Skeletal muscle satellite cell (primary cell): ENCODE results near the gene TRIM47.

ENCODE experiments used
- H3K27me3 ChIP-seq: 2 replicates; pipeline ENCODE4 v1.7.0; 2013; ENCODE audit warnings: low read length; ENCODE audit not compliant: control insufficient read depth, insufficient read depth
- H3K36me3 ChIP-seq: 2 replicates; pipeline ENCODE4 v1.7.0; 2013; ENCODE audit warnings: mild to moderate bottlenecking, control low read depth, low read length; ENCODE audit not compliant: insufficient read depth
- H3K4me1 ChIP-seq: 2 replicates; pipeline ENCODE4 v1.7.0; 2013; ENCODE audit warnings: low read length; ENCODE audit not compliant: control insufficient read depth, insufficient read depth
- H3K4me2 ChIP-seq: 2 replicates; pipeline ENCODE4 v1.7.0; 2013; ENCODE audit warnings: mild to moderate bottlenecking, low read length
- H3K4me3 ChIP-seq: 2 replicates; pipeline ENCODE4 v1.7.0; 2013; ENCODE audit warnings: low read length
- H3K9ac ChIP-seq: 2 replicates; pipeline ENCODE4 v1.7.0; 2013; ENCODE audit warnings: mild to moderate bottlenecking, low read depth, low read length, moderate library complexity
- H3K9me3 ChIP-seq: replicated peaks from 2 replicates; pipeline ENCODE4 v1.7.0; 2013; ENCODE audit warnings: mild to moderate bottlenecking, control low read depth, low read length

Gene TRIM47

DNA sequence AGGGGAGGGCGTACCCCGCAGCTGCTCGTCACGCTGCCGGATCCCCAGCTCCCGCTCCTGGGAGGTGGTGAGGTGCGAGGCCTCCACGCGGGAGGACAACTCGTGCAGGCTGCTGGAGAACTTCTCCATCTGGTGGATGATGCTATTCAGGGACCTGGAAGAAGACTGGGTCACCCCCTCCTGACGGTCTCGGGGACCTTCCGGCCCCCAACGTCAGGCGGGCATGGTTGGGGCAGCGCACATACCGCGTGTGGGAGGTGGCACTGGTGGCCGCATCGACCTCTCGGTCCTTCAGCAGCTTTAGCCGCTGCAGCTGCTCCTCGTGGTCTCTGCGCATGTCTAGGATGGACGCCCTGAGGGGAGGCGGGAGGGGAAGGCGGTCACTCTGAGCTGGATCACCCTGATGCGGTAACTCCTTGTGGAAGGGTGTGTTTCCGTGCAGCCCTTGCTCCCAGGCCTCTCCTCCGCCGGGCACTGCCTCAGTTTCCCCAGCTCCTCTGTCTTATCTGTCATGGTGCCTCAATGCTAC, 39.6 kb upstream of the TRIM47 start:
- Histone ChIP-seq H3K4me2 (no peak overlapping the region), H3K4me1 (no peaks in the 10 kb centered on the region), H3K4me3 (no peak overlapping the region), H3K9ac (no peak overlapping the region), H3K27me3 (no peaks in the 10 kb centered on the region), H3K36me3 (peaks cover 11% of the 10 kb centered on the region), H3K9me3 (no peaks in the 10 kb centered on the region)

DNA sequence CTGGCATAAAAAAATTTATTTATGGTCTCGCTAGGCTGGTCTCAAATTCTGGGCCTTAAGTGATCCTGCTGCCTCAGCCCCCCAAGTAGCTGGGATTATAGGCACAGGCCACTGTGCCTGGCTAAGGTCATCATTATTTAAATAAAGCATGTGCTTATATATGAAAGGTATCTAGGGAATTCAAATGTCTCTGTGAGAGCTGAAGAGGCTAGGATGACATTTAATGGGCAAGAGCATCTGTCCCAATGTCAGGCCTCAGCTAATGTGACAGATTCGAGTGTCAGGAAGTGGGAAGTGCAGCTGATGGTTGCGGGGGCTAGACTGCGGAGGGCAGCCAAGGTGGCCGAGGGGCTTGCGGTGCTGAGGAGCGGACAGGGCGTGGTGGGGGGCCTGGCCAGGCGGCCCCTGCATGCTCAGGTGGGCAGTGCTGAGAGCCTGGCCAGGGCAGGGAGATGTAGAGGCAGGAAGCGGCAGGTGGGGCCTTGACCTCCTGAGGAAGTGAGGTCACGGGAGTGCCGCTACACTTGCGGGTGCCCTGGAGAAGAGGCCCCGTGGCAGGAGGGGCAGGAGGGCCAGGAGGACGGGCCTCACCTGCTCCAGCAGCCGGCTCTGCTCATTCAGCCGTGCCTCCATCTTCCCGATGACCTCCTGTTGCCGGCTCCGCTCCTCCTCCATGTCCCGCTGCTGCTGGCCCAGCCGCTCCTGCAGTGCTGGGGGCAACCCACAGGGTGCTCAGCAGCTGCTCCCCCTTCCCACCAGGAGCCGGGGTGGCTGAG, 38.9 kb upstream of the TRIM47 start:
- no peak overlapping the region for H3K9ac ChIP-seq
- H3K4me2 ChIP-seq, result no peak overlapping the region

DNA sequence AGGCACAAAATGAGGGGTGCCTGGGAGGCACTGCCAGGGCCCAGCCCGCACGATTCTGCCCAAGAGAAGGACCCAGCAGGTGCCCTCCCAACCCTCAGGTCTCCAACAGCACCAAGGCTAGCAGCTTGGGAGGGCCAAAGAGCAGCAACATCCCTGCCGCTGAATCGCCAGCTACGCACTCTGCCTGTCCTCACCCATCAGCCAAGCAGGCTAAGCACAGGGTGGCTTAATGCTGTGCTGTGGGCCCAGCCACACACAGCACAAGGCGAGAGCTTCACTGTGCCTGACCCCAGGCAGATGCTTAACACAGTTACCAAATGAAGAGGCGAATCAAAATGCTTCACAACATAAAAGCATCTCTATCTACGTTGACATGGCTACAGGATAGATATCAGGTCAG, 36.9 kb upstream of the TRIM47 start:
- Histone ChIP-seq H3K4me1 (no peaks in the 10 kb centered on the region), H3K4me2 (no peak overlapping the region), H3K9me3 (no peaks in the 10 kb centered on the region), H3K36me3 (peaks cover 9% of the 10 kb centered on the region), H3K4me3 (no peak overlapping the region), H3K9ac (no peak overlapping the region), H3K27me3 (no peaks in the 10 kb centered on the region)

More for the DNA sequence above, 38.9 kb upstream of the TRIM47 start:
- Histone ChIP-seq H3K36me3 (peaks cover 9% of the 10 kb centered on the region), H3K9me3 (no peaks in the 10 kb centered on the region), H3K27me3 (no peaks in the 10 kb centered on the region), H3K4me1 (no peaks in the 10 kb centered on the region), H3K4me3 (no peak overlapping the region)

- H3K4me3 ChIP-seq, result no peak overlapping the region
- H3K9ac ChIP-seq, result no peak overlapping the region
- H3K4me2 ChIP-seq, result no peak overlapping the region
- H3K4me1 ChIP-seq, result no peaks in the 10 kb centered on the region
- H3K9me3 ChIP-seq, result no peaks in the 10 kb centered on the region
- peaks cover 9% of the 10 kb centered on the region for H3K36me3 ChIP-seq
- H3K27me3 ChIP-seq, result no peaks in the 10 kb centered on the region
These were observed 36.4 kb upstream of the TRIM47 start for GRCh38 chr17:75914643-75915267.

GRCh38 chr17:75913537-75914210, 35.3 kb upstream of the TRIM47 start:
- Histone ChIP-seq H3K27me3 (no peaks in the 10 kb centered on the region), H3K36me3 (peaks cover 5% of the 10 kb centered on the region)

DNA sequence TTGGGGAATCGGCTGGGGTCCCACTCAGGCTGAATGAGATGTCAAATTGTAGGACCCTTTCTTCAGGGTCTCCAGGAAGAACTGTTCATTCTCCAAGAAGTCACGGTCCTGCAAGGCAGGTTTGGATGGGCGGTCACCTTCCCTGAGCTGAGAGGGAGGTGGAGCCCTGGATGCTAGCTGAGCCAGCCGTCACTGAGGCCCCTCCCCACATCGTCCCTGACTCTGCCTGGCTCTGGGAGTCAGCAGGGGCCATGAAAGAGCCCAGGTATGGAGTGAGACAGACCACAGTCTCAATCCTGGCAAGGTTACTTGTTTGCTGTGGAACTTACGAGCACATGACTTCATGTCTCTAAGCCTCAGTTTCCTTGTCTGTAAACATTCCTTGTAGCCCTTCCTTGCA, 32.3 kb upstream of the TRIM47 start:
- H3K27me3 ChIP-seq, result no peaks in the 10 kb centered on the region
- no peaks in the 10 kb centered on the region for H3K9me3 ChIP-seq
- peaks cover 5% of the 10 kb centered on the region for H3K36me3 ChIP-seq
- no peak overlapping the region for H3K4me3 ChIP-seq
- no peak overlapping the region for H3K9ac ChIP-seq
- H3K4me1 ChIP-seq, result no peaks in the 10 kb centered on the region
- no peak overlapping the region for H3K4me2 ChIP-seq

More at GRCh38 chr17:75913537-75914210, 35.3 kb upstream of the TRIM47 start:
- H3K9ac ChIP-seq, result no peak overlapping the region
- H3K4me3 ChIP-seq, result no peak overlapping the region
- H3K4me2 ChIP-seq, result no peak overlapping the region
- no peaks in the 10 kb centered on the region for H3K9me3 ChIP-seq
- no peaks in the 10 kb centered on the region for H3K4me1 ChIP-seq

DNA sequence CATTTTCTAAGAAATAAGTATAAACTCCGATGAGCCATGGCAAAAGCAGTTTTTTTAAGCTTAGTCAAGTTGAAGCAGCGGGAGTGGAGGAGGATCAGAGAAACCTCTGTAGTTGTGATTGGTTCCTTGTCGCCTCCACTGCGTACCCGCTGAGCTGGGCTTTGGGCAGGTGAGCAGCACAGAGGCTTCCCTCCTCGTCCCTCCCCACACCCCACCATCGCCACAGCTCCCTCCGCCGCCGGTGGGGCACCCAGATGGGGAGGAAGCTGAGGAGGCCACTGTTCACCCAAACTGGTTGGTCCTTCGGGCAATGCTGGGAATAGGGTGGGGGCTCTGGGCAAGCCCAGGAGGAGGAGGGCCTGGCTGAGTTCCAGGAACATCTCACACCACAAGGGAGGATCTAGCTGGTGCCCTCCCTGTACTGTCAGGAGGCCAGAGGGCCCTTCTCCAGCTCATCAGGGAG, 31.5 kb upstream of the TRIM47 start:
- Histone ChIP-seq H3K4me3 (no peak overlapping the region), H3K27me3 (no peaks in the 10 kb centered on the region), H3K4me1 (peaks cover 2% of the 10 kb centered on the region), H3K36me3 (peaks cover 5% of the 10 kb centered on the region), H3K9ac (no peak overlapping the region), H3K4me2 (no peak overlapping the region), H3K9me3 (no peaks in the 10 kb centered on the region)

DNA sequence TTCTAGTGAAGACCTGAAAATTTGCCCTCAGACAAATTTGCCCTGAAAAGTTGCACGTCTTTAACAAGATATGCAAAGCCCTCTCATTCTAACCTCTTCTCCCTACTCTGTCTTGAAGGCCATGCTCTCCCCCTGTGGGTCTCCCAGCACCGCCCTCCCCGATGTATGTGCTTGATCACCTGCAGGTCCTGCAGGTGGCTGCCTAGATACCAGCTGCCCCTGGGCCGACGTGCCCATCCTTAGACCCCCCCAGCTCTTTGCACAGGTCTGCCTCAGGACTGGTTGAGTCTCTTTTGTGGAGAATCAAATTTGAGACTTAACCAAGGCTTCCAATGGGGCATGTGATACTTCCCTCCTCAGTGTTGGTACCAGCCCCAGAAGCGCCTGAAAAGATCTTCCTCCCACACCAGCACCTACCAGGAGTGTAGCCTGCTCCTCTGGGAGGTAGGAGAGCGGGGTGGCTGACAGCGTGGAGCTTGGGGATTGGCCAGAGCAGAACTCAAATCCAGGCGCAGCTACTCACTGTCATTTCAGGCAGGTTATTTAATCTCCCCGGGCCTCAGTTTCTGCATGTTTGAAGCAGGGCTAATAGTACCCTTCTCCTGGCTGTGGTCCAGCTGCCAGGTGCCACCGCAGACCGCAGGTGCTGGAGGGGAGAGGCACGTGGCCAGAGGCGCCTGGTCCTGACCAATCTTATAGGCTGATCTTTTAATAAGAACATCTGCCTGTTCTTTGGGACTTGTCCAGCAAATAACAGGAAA, 30.9 kb upstream of the TRIM47 start:
- Histone ChIP-seq H3K4me2 (no peak overlapping the region), H3K36me3 (peaks cover under 1% of the 10 kb centered on the region), H3K4me3 (no peak overlapping the region), H3K27me3 (no peaks in the 10 kb centered on the region), H3K9me3 (no peaks in the 10 kb centered on the region), H3K4me1 (peaks cover 2% of the 10 kb centered on the region), H3K9ac (no peak overlapping the region)

DNA sequence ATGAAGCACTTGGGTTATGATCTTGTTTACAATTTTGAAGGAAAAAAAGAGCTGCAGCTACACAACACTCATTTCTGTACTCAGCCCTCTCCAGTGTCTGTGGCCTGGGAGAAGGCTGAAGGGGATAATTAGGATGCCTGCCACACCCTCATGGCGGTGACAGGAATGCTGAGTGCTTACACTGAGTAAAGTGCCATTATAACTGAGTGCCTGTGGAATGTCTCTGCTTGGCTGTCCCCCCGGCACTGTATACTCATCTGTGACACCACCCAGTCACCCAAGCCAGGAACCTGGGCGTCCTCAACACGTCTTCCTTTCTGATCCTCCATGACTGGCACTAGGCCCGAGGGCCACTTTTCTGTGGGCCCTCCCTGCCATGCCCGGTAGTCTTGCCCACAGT, 29.8 kb upstream of the TRIM47 start:
- Histone ChIP-seq H3K36me3 (no peaks in the 10 kb centered on the region), H3K9ac (no peak overlapping the region), H3K4me1 (peaks cover 9% of the 10 kb centered on the region), H3K27me3 (no peaks in the 10 kb centered on the region), H3K4me3 (no peak overlapping the region), H3K4me2 (no peak overlapping the region), H3K9me3 (no peaks in the 10 kb centered on the region)

GRCh38 chr17:75906143-75906884, 27.9 kb upstream of the TRIM47 start:
- H3K4me1 ChIP-seq, result peaks cover 12% of the 10 kb centered on the region
- H3K9me3 ChIP-seq, result no peaks in the 10 kb centered on the region
- no peak overlapping the region for H3K4me2 ChIP-seq
- no peak overlapping the region for H3K9ac ChIP-seq
- H3K36me3 ChIP-seq, result peaks cover 8% of the 10 kb centered on the region
- no peaks in the 10 kb centered on the region for H3K27me3 ChIP-seq
- H3K4me3 ChIP-seq, result no peak overlapping the region
